GM21528 (cell line): ENCODE data around the gene ICA1.

Experiments
- ATAC-seq: cut with Tn5 transposase; IDR thresholded peaks from one replicate; pipeline ENCODE4 v1.9.1; 2021; ENCODE audit warnings: mild to moderate bottlenecking, moderate library complexity; ENCODE audit not compliant: unreplicated experiment, low FRiP score

Gene ICA1

DNA sequence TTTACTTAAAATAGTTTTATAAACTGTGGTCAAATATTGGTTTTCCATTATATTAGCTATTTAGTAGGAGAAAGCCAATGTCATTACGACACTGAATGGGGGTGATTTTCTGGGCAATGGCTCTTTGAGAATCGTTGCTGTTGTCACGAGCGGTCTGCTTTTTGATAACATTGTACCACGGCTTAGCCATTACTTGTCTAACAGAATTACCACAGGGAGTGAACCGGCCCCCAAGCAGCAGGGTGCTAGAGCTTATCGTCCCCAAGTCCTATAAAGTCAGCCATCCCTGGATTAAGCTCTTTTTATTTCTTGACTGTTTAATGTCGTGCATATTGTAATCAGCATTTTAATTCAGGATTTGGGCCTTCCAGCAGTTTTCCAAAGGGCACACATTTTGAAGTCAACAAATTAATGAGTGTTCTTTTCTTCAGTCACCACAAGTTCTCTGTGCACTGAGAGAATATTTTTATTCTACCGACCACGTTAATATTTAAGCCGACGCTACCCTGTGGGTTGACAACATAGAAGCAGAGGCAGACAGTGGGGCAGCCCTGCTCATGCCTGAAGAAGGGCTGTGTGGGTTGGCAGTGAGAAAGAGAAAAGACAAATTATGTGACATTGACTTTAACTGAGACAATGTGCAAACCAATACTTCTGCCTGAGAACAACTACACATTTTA, 125.8 kb downstream of the ICA1 start:
- ATAC-seq = no peak

DNA sequence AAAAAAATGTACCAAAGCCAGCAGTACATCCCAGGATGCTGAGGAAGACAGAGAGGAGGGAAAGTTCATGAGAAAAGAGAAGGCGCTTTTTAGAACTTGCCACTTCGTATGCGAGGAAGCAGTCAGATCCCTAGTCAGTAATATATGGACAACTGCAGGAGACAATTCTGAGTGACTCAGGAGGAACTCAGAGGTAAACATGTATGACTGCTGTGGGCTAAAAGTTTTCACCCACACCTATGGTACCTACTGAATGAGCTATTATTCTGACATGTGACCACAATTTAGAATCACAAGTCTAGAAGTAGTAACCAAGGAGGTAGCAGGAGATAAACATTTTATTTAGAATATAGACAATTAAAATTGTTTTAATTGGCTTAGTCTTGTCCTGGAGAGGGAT, 126.5 kb downstream of the ICA1 start:
- no peak for ATAC-seq

DNA sequence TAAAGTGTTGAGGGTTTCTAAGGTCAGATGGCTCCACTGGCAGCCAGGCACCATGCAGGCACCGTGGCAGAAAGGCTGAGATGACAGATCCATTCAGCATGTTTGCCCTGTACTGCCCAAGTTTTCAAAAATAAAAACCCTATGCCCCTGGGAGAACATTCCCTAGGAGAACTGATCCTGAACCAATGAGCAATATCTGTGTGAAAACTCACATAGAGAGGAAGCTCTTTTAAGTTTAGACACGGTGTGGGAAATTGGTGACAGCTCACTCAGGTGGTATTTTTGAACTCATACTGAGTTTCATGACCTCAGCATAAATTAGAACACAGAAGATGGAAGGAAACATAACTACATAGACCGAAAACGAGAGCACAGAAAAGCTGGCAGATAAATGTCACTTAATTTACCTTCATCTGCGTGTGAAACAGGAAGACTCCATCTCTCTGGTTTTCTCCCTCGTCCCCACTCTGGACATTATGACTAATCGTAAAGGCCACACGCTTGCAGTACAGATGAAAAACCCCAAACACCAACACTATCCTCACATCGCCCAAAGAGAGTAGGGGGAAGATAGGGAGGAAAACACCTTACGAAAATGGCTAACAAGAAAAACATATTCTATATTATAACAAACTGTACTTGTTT, 127.8 kb downstream of the ICA1 start:
- peak; percentile 75 for ATAC-seq

DNA sequence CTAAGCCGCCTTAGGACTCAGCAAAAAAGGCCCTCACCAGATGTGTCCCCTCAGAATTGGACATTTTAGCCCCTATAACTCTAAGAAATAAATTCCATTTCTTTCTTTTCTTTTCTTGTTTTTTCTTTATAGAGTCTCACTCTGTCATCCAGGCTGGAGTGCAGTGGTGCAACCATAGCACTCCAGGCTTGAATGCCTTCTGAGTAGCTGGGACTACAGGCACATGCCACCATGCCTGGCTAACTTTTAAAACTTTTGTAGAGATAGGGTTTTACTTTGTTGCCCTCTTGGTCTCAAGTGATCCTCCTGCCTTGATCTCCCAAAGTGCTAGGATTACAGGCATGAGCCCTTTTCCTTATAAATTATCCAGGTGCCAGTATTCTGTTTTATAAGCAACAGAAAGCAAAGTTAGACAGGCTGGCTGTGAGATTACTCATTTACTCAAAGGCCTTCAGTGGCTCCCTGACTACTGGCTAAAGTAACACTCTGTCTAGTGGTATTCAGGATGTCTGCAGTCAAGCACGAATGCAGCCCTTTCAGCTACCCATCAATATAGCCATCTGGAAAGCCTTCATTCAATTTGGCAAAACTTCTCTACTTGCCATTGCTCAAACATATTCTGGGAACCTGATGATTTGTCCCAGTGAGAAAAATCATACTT, 128.6 kb downstream of the ICA1 start:
- peak; percentile 29 for ATAC-seq

- ATAC-seq = peak; percentile 64
Observed at GRCh38 chr7:8131694-8132605, 130.0 kb downstream of the ICA1 start.

DNA sequence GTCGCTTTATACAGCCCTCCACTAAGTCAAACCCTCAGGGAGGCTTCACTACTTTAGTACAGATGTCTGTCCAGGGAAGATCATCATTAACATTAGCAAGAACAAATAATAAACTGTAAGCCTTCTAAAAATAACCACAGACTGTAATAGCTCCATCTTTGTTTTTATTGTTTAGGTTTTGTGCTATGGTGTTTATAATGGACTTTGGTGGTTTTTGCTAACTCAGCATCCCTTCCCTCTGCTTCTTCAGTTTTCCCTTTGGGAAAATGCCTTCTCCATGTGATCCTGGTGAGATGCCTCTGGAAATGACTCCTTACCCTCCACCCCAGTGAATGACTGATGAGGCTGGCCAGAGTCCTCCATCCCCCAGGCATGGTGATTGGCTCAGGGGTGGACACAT, 131.3 kb downstream of the ICA1 start:
- no peak for ATAC-seq

DNA sequence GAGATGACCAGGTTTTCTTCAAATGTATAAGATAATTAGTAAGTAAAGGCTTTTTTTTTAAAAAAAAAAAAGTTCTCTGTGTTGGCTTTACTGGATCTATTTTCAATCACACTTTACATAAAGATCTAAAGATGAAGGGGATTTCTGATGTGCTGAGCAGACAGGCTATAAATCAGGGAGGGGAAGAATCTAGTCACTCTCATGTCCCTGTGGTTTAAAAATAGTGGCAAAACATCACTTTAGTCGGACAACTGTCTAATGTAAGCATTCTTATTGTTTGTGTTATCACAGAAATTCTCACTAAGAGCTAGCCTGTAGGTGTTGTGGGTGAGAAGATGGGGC, 132.7 kb downstream of the ICA1 start:
- ATAC-seq = no peak

GRCh38 chr7:8128449-8129317, 133.3 kb downstream of the ICA1 start:
- ATAC-seq = no peak

DNA sequence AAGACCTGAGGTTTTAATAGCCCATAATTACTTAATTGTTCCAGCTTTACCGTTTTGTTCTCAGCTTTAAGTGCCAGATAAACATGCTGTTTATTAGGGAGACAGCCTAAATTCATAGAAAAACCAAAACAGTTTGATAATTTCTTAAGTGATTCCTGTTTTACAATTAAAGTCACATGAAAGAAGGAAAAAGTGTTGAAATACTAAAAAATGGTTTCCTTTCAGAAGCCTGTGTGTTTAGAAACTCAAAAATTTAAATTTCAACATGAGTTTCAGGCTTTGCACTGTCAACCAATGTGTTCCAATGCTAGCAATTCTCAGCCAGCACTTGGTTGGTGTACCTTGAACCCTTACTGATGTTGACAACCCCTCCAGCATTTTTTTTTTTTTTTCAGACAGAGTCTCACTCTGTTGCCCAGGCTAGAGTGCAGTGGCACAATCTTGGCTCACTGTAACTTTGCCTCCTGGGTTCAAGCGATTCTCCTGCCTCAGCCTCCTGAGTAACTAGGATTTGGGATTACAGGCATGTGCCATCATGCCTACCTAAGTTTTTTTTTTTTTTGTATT, 135.3 kb downstream of the ICA1 start:
- no peak for ATAC-seq

GRCh38 chr7:8125680-8126444, 136.1 kb downstream of the ICA1 start:
- ATAC-seq = peak; percentile 82

DNA sequence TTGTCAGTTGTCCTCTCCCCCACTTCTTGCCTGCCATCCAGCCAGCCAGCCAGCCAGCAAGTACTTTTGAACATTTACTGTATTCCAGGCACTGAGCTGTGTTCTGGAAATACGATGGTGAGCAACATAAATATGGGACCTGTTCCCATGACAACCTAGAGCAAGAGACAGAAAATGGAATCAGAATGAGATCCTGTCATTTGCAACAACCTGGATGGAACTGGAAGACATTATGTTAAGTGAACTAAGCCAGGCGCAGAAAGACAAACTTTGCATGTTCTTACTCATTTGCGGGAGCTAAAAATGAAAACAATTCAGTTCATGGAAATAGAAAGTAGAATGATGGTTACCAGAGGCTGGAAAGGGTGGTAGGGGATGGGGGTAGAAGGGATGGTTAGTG, 140.7 kb downstream of the ICA1 start:
- ATAC-seq = no peak

GRCh38 chr7:8120390-8121058, 141.4 kb downstream of the ICA1 start:
- ATAC-seq = no peak

DNA sequence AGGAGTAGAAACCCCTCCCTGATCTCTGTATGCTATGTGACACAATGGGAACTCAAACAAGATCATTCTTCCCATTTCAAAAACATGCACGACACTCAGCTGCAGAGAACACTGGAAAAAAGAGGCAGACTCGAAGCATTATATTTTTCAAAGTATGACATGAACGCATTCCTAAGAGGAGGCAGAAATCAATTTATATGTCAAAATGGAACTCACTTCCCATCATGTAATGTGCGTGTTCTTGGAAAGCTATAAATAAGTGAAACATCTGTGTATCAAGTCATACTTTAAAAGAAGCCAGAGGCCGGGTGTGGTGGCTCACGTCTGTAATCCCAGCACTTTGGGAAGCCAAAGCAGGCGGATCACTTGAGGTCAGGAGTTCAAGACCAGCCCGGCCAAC, 142.7 kb downstream of the ICA1 start:
- ATAC-seq = no peak

GRCh38 chr7:8117195-8117594, 144.8 kb downstream of the ICA1 start:
- no peak for ATAC-seq

- ATAC-seq = peak; percentile 92
Observed at GRCh38 chr7:8115547-8116402, 146.2 kb downstream of the ICA1 start.

GRCh38 chr7:8114175-8114574, 147.8 kb downstream of the ICA1 start:
- ATAC-seq = no peak

DNA sequence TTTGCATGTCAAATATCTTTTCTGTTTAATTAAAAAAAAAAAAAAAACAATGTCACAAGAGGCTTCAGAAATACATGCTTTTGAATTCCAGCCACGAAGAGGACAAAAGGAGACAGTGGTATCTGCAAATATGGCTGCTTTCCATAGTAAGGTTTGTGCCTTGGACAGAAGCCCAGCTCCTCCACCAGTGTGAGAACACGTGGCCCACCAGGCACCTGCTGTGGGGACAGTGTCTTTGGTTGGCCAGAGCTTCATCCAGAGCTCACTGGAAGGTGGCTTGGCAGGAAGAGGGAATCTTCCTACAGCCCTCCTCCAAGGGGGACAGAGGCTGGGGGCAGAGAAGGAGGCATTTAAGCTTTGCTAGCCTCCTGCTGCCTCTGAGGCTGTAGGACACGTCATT, 148.8 kb downstream of the ICA1 start:
- no peak for ATAC-seq

DNA sequence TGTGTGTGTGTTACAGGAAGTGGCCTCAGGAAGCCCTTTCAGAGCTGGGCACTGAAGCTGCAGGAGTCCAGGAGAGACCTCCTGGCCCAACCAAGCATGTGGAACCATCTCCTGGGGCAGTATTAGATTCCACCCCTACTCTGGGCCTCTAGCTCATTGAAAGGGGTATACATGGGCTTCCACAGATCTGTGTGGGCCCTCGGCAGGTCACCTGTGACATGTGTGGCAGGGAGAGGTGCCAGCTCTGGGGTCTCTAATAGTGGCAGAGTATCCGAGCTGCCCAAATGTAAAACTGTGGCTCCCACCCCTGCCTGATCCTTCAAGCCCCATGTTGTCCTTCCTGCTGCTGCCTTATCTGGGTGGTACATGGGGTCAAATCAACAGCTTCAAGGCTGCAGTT, 149.3 kb downstream of the ICA1 start:
- no peak for ATAC-seq
